HCT116 (cell line): ENCODE results near the gene PDE4D. TPM values are rescaled to one million over a fixed set of nuclear protein-coding genes. Genes with fewer than 3 reads are reported as not detected.

Source experiments
- ATAC-seq: fragments of 200-7000 bp; cut with Tn5 transposase; 2 replicates; pipeline ENCODE4 v1.9.1; 2020; ENCODE audit warnings: mild to moderate bottlenecking, moderate library complexity
- BruUV-seq: library from RNA; stranded (reverse); fragments of 400-500 nt; replicated peaks from 2 replicates; lab custom pipeline; 2021; lab: Mats Ljungman, UMichigan
- CTCF ChIA-PET: fragments of 300-600 bp; sonication (Branson Sonifier 250); formaldehyde crosslinking; loops from one replicate; lab custom pipeline; 2021; ENCODE audit warnings: antibody characterized with exemption; lab: Charles Lee
- POLR2A ChIA-PET: fragments of 300-600, 350-600 bp; sonication (Branson Sonifier 250); formaldehyde crosslinking; loops from one replicate; lab custom pipeline; 2021; ENCODE audit warnings: antibody characterized with exemption; lab: Charles Lee
- RAD21 ChIA-PET, 2 experiments: fragments of 300-600 bp; sonication (Branson Sonifier 250); formaldehyde crosslinking; loops; one replicate each; lab custom pipeline; 2023; ENCODE audit warnings: low total read pairs in 2 of 2; ENCODE audit not compliant: uncharacterized antibody in 2 of 2, unreplicated experiment in 2 of 2, low non-redundant PET in 1 of 2; lab: Charles Lee
- DNase-seq: peaks from one replicate; pipeline ENCODE4 v3.0.0-alpha.2; 2010; ENCODE audit warnings: low read depth, low spot score
- H2AFZ ChIP-seq: fragments of 200-600 bp; shearing (Covaris generic), sonication (generic); 2 replicates; pipeline ENCODE4 v1.6.1; 2017; ENCODE audit warnings: low read depth, mixed run types, mixed read lengths, antibody characterized with exemption, low read length; ENCODE audit not compliant: poor library complexity, severe bottlenecking
- H3K27ac ChIP-seq: 2 replicates; pipeline ENCODE4 v1.5.1; 2012; ENCODE audit warnings: low read depth, low read length
- H3K27me3 ChIP-seq: fragments of 200-600 bp; sonication (generic); 2 replicates; pipeline ENCODE4 v1.6.1; 2016; ENCODE audit warnings: mixed run types, low read length, mixed read lengths; ENCODE audit not compliant: insufficient read depth
- H3K36me3 ChIP-seq, 2 experiments: fragments of 200-500 bp in 1 of 2; fragments of 200-600 bp in 1 of 2; sonication (Bioruptor generic) in 1 of 2; sonication (generic) in 1 of 2; 2 replicates each; pipeline versions ENCODE4 v1.5.1 to v1.6.1; 2014 to 2016; ENCODE audit warnings: low read length in 2 of 2, inconsistent platforms in 1 of 2, mixed read lengths in 1 of 2, mixed run types in 1 of 2; ENCODE audit not compliant: insufficient read depth in 2 of 2, control insufficient read depth in 1 of 2
- H3K4me1 ChIP-seq, 2 experiments: fragments of 200-600 bp in 1 of 2; sonication (generic) in 1 of 2; 2 replicates each; pipeline versions ENCODE4 v1.5.1 to v1.6.1; 2012 to 2017; ENCODE audit warnings: low read length in 2 of 2, inconsistent platforms in 1 of 2, mild to moderate bottlenecking in 1 of 2, mixed read lengths in 1 of 2, mixed run types in 1 of 2, moderate library complexity in 1 of 2; ENCODE audit not compliant: insufficient read depth in 2 of 2, control insufficient read depth in 1 of 2
- H3K4me2 ChIP-seq: fragments of 200-600 bp; sonication (generic); 2 replicates; pipeline ENCODE4 v1.6.1; 2017; ENCODE audit warnings: mixed run types, low read length, mixed read lengths
- H3K4me3 ChIP-seq, 2 experiments: fragments of 200-600 bp in 1 of 2; sonication (generic) in 1 of 2; replicated peaks in 1 of 2; 2 replicates each; pipeline ENCODE4 v1.5.1; 2011 to 2016; ENCODE audit warnings: low read length in 2 of 2, control low read depth in 1 of 2, low read depth in 1 of 2, mild to moderate bottlenecking in 1 of 2, mixed read lengths in 1 of 2, mixed run types in 1 of 2
- H3K79me2 ChIP-seq: fragments of 200-600 bp; sonication (generic); 2 replicates; pipeline ENCODE4 v1.6.1; 2017; ENCODE audit warnings: mild to moderate bottlenecking, mixed run types, low read length, moderate library complexity, mixed read lengths; ENCODE audit not compliant: insufficient read depth
- H3K9ac ChIP-seq: fragments of 200-600 bp; sonication (generic); 2 replicates; pipeline ENCODE4 v1.6.1; 2016; ENCODE audit warnings: low read length, mixed read lengths
- H3K9me2 ChIP-seq: fragments of 200-600 bp; sonication (generic), shearing (Covaris generic); 2 replicates; pipeline ENCODE4 v1.6.1; 2017; ENCODE audit warnings: mixed run types, mild to moderate bottlenecking, moderate library complexity; ENCODE audit not compliant: insufficient read depth
- H3K9me3 ChIP-seq, 2 experiments: fragments of 200-500 bp in 1 of 2; fragments of 200-600 bp in 1 of 2; sonication (Bioruptor generic) in 1 of 2; sonication (generic) in 1 of 2; 2 replicates each; pipeline ENCODE4 v1.6.1; 2014 to 2017; ENCODE audit warnings: low read length in 2 of 2, mixed read lengths in 2 of 2, inconsistent platforms in 1 of 2, low read depth in 1 of 2, mild to moderate bottlenecking in 1 of 2, mixed run types in 1 of 2, moderate library complexity in 1 of 2; ENCODE audit not compliant: control insufficient read depth in 1 of 2, insufficient read depth in 1 of 2
- H4K20me1 ChIP-seq: fragments of 200-600 bp; sonication (generic), shearing (Covaris generic); 2 replicates; pipeline ENCODE4 v1.6.1; 2017; ENCODE audit warnings: mixed run types, mild to moderate bottlenecking, moderate library complexity; ENCODE audit not compliant: insufficient read depth
- ATF3 ChIP-seq: IDR thresholded peaks from 2 replicates; pipeline ENCODE4 v1.6.1; 2012
- CBX3 ChIP-seq: IDR thresholded peaks from 2 replicates; pipeline ENCODE4 v1.6.1; 2012; ENCODE audit warnings: low read depth
- CTCF ChIP-seq, 3 experiments: fragments of 200-600 bp in 1 of 3; sonication (generic) in 1 of 3; IDR thresholded peaks in 2 of 3; conservative IDR thresholded peaks in 1 of 3; 2 replicates each; pipeline ENCODE4 v1.5.1; 2012 to 2017; ENCODE audit warnings: low read depth in 2 of 3, low read length in 2 of 3, antibody characterized with exemption in 1 of 3, borderline replicate concordance in 1 of 3, control low read depth in 1 of 3, mild to moderate bottlenecking in 1 of 3, mixed read lengths in 1 of 3, mixed run types in 1 of 3, moderate library complexity in 1 of 3; ENCODE audit not compliant: insufficient read depth in 1 of 3
- EGR1 ChIP-seq: IDR thresholded peaks from 2 replicates; pipeline ENCODE4 v1.6.1; 2012; ENCODE audit warnings: low read depth
- EZH2 ChIP-seq: fragments of 200-600 bp; sonication (generic); IDR thresholded peaks from 2 replicates; pipeline ENCODE4 v1.6.1; 2017; ENCODE audit warnings: antibody characterized with exemption, mixed run types
- EZH2phosphoT487 ChIP-seq: fragments of 200-600 bp; IDR thresholded peaks from 2 replicates; pipeline ENCODE4 v1.6.1; 2018; ENCODE audit warnings: antibody characterized with exemption, borderline replicate concordance
- FOSL1 ChIP-seq: IDR thresholded peaks from 2 replicates; pipeline ENCODE4 v1.6.1; 2012; ENCODE audit warnings: low read depth
- MAX ChIP-seq: IDR thresholded peaks from 2 replicates; pipeline ENCODE4 v1.6.1; 2012
- POLR2AphosphoS5 ChIP-seq: IDR thresholded peaks from 2 replicates; pipeline ENCODE4 v1.6.1; 2011; ENCODE audit warnings: mild to moderate bottlenecking, low read depth, low read length, moderate library complexity
- RAD21 ChIP-seq: IDR thresholded peaks from 2 replicates; pipeline ENCODE4 v1.6.1; 2012; ENCODE audit warnings: low read depth, mild to moderate bottlenecking
- REST ChIP-seq: IDR thresholded peaks from 2 replicates; pipeline ENCODE4 v1.6.1; 2012; ENCODE audit warnings: low read depth
- SIN3A ChIP-seq: IDR thresholded peaks from 2 replicates; pipeline ENCODE4 v1.6.1; 2012; ENCODE audit warnings: low read depth
- SRF ChIP-seq: IDR thresholded peaks from 2 replicates; pipeline ENCODE4 v1.6.1; 2012; ENCODE audit warnings: low read depth
- YY1 ChIP-seq: IDR thresholded peaks from 2 replicates; pipeline ENCODE4 v1.6.1; 2011; ENCODE audit warnings: low read length, low read depth, moderate library complexity, mild to moderate bottlenecking; ENCODE audit not compliant: insufficient replicate concordance; ENCODE audit errors: extremely low read depth
- ZFX ChIP-seq: fragments of 450-650 bp; IDR thresholded peaks from 2 replicates; pipeline ENCODE4 v1.6.1; 2017
- ZNF274 ChIP-seq: fragments of 200-500 bp; sonication (Bioruptor generic); IDR thresholded peaks from 2 replicates; pipeline ENCODE4 v1.6.1; 2014; ENCODE audit warnings: mild to moderate bottlenecking, low read depth, low read length, inconsistent platforms
- intact Hi-C: fragments of 100-400 bp; cut with micrococcal nuclease; formaldehyde crosslinking; loops from 2 replicates; pipeline ENCODE4 v1.10.0; 2022
- total RNA-seq: library from RNA; stranded (reverse); gene quantifications from one replicate; pipeline ENCODE4 v1.2.1, GENCODE V29; 2021; ENCODE audit not compliant: unreplicated experiment

PDE4D gene
- total RNA-seq, 1 experiment from 2014 or later = 1.1 TPM

DNA sequence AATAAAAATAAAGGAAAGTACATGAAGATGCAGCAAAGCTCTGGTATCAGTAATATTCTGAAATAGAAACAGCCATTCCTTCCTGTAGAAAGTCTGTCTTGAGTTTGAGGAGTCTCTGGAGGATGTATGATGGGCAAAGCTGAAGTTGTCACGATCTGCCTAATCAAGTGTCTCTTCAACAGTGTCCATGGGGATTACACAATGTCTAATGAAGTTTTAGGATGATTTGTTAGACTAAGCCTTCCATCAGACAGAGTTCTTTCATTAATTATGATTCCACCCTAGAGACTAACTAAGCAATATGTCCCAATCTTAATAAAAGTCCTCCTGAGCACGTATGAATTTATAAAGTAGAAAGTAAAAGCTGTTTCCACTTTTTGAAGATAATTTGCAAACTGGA is 26.9 kb downstream of the PDE4D start:
- Histone ChIP-seq H3K36me3 (no peaks in the 10 kb centered on the region), H4K20me1 (no peaks in the 10 kb centered on the region), H3K27me3 (peaks cover 3% of the 10 kb centered on the region; the same call in 1 of the 2 replicates), H3K9me2 (no peaks in the 10 kb centered on the region), H3K4me2 (no peak overlapping the region), H2AFZ (no peak overlapping the region), H3K79me2 (no peaks in the 10 kb centered on the region), H3K4me1 (no peaks in the 10 kb centered on the region), H3K27ac (no peak overlapping the region), H3K9ac (no peak overlapping the region), H3K4me3 (no peak overlapping the region), H3K9me3 (no peaks in the 10 kb centered on the region)
- RAD21 ChIA-PET = no interaction called here
- CTCF ChIA-PET = no interaction called here
- no peak for DNase-seq
- POLR2A ChIA-PET = no interaction called here
- ATAC-seq = no peak
- TF ChIP-seq SIN3A (no peak), SRF (no peak), POLR2AphosphoS5 (no peak), EGR1 (no peak)
- intact Hi-C loops = no loop called here
- no TSS peak for BruUV-seq

DNA sequence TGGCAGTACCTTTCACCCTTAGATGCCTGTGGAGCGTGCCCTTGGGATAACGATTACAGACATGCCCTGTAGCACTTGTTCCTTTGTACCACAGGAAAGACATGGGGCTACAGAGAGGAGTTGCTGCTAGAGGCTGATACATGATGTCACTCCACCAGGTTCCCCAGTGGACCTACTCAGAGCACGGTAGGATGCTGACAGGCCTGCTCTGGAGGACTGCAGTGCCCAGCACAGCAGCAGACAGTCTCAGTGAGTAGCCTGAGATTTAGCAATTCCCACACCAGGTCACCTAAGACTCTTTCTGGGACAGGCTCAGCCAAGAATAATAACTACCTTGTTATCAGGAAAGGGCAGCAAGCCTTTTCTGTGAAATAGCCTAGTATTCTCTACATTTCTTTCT is 28.8 kb downstream of the PDE4D start:
- intact Hi-C loops = no loop called here
- no TSS peak for BruUV-seq
- peaks cover 3% of the 10 kb centered on the region; the same call in 1 of the 2 replicates for H3K27me3 ChIP-seq
- ATAC-seq (no peak), DNase-seq (no peak)
- no peaks in the 10 kb centered on the region for H3K9me2 ChIP-seq
- ChIA-PET RAD21 (no interaction called here), POLR2A (no interaction called here), CTCF (no interaction called here)
- H3K79me2 ChIP-seq = no peaks in the 10 kb centered on the region
- no peak overlapping the region for H3K27ac ChIP-seq
- H2AFZ ChIP-seq = no peak overlapping the region
- no peaks in the 10 kb centered on the region for H3K9me3 ChIP-seq
- H3K9ac ChIP-seq = no peak overlapping the region
- no peaks in the 10 kb centered on the region for H3K36me3 ChIP-seq
- H3K4me1 ChIP-seq = no peaks in the 10 kb centered on the region
- H3K4me3 ChIP-seq = no peak overlapping the region
- H3K4me2 ChIP-seq = no peak overlapping the region
- no peaks in the 10 kb centered on the region for H4K20me1 ChIP-seq
- TF ChIP-seq CBX3 = no peak
- TF ChIP-seq REST = no peak
- TF ChIP-seq CTCF (IDR thresholded peaks at IDR 0.05 in 2 of 3, conservative IDR thresholded peaks at IDR 0.05 in 1 of 3; ENCODE audit: borderline replicate concordance in 1 of 3, insufficient read depth in 1 of 3, low read depth in 2 of 3, low read length in 2 of 3) = no peak
- TF ChIP-seq RAD21 = no peak
- no peak for TF ChIP-seq SIN3A
- TF ChIP-seq ZFX = no peak
- TF ChIP-seq ZNF274 = no peak
- TF ChIP-seq POLR2AphosphoS5 = no peak
- no peak for TF ChIP-seq MAX
- TF ChIP-seq ATF3 = no peak
- no peak for TF ChIP-seq EZH2
- TF ChIP-seq YY1 = no peak
- no peak for TF ChIP-seq EZH2phosphoT487
- no peak for TF ChIP-seq FOSL1
